ENCODE data around the gene MYO19.

The MYO19 gene

GRCh38 chr17:36534840-36535668, at the start of gene MYO19, which contains the start of gene PIGW:
TSS of gene MYO19 (minus strand) at chr17:36534868. CDS start at chr17:36532538, 2,330 bp downstream.
TSS of gene PIGW (plus strand) at chr17:36534987. CDS start at chr17:36537102, 2,115 bp downstream.
- peak; percentile 93 for DNase-seq (ENCODE audit: low spot score)

- DNase-seq (ENCODE audit: low spot score) = no peak
Measured at GRCh38 chr17:36583787-36584186, 49.1 kb upstream of the MYO19 start.

GRCh38 chr17:36578671-36579070, 44.0 kb upstream of the MYO19 start:
- DNase-seq (ENCODE audit: low spot score) = no peak

GRCh38 chr17:36576793-36577192, 42.1 kb upstream of the MYO19 start:
- no peak for DNase-seq (ENCODE audit: low spot score)

- DNase-seq (ENCODE audit: low spot score) = no peak
Measured at GRCh38 chr17:36575028-36575427, 40.4 kb upstream of the MYO19 start.

- DNase-seq (ENCODE audit: low spot score) = no peak
Measured at GRCh38 chr17:36566081-36566480, 31.4 kb upstream of the MYO19 start.

GRCh38 chr17:36553459-36553858, 18.8 kb upstream of the MYO19 start:
- no peak for DNase-seq (ENCODE audit: low spot score)

GRCh38 chr17:36550491-36551417, 16.1 kb upstream of the MYO19 start:
- peak; percentile 51 for DNase-seq (ENCODE audit: low spot score)

GRCh38 chr17:36547776-36548175, 13.1 kb upstream of the MYO19 start:
- DNase-seq (ENCODE audit: low spot score) = no peak

GRCh38 chr17:36546418-36547093, 11.9 kb upstream of the MYO19 start:
- DNase-seq (ENCODE audit: low spot score) = peak; percentile 54

GRCh38 chr17:36545465-36546417, 11.1 kb upstream of the MYO19 start:
- DNase-seq (ENCODE audit: low spot score) = peak; percentile 96

- DNase-seq (ENCODE audit: low spot score) = no peak
Measured at GRCh38 chr17:36545077-36545464, 10.4 kb upstream of the MYO19 start.

GRCh38 chr17:36544307-36545076, 9.8 kb upstream of the MYO19 start, which contains the start of gene GGNBP2:
TSS of gene GGNBP2 (plus strand) at chr17:36544919. CDS start at chr17:36545725, 806 bp downstream.
- peak; percentile 95 for DNase-seq (ENCODE audit: low spot score)

- peak; percentile 72 for DNase-seq (ENCODE audit: low spot score)
Measured at GRCh38 chr17:36544044-36544306, 9.3 kb upstream of the MYO19 start.

- DNase-seq (ENCODE audit: low spot score) = no peak
Measured at GRCh38 chr17:36542755-36543154, 8.1 kb upstream of the MYO19 start.

GRCh38 chr17:36540696-36541095, 6.0 kb upstream of the MYO19 start:
- DNase-seq (ENCODE audit: low spot score) = no peak

GRCh38 chr17:36535669-36536081, 1.0 kb upstream of the MYO19 start:
- DNase-seq (ENCODE audit: low spot score) = no peak

GRCh38 chr17:36533935-36534839, 481 bp downstream of the MYO19 start:
- DNase-seq (ENCODE audit: low spot score) = peak; percentile 72

GRCh38 chr17:36532435-36532975, 2.2 kb downstream of the MYO19 start:
- DNase-seq (ENCODE audit: low spot score) = no peak
